ENCODE results near the gene SERPINB3.

- TF ChIP-seq CTCF (IDR thresholded peaks at IDR 0.05; ENCODE audit: low read depth, low read length, poor library complexity, severe bottlenecking) (no peak), EZH2phosphoT487 (IDR thresholded peaks at IDR 0.05; ENCODE audit: borderline replicate concordance, low read length) (no peak)
These were observed 33.9 kb downstream of the SERPINB3 start for GRCh38 chr18:63627819-63628218.
